ENCODE measurements around the gene REN. TPM values are rescaled to one million over a fixed set of nuclear protein-coding genes. Genes with fewer than 3 reads are reported as not detected.

Gene REN
- total and polyA plus RNA-seq, 2 donors (not counting 3 experiments of a cell fraction or from before 2014, with no cell fraction given) = 0.11 TPM; not detected in 1

DNA sequence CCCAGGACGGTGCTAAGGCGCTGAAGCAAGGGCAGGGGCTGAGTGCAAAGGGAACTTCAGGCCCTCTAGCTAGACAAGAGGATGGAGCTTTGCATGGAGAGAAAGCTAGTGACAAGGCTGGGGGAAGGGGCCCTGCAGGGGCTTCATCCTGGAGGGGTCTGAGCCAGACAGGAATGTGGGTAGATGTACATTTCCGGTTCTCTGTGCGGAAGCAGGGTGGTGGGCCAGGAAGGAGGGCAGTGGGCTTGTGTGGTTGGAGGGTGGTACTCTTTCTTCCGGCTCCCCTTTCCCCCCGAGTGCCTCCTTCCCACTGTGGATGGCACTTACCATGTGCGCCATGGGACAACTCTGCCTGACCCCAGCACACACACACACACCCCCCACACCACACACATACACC, 28.6 kb upstream of the REN start:
- Histone ChIP-seq H2AFZ (ENCODE audit: low read depth, low read length) (no peak overlapping the region), H3K27ac (ENCODE audit: insufficient read depth, low read depth, low read length) (no peak overlapping the region), H3K36me3 (ENCODE audit: control insufficient read depth in 2 of 2, extremely low read depth in 1 of 2, insufficient read depth in 2 of 2, low read length in 2 of 2) (no peaks in the 10 kb centered on the region), H3K9ac (replicated peaks; ENCODE audit: extremely low read depth, insufficient read depth, low read length) (no peak overlapping the region), H3K9me3 (replicated peaks; ENCODE audit: control insufficient read depth, insufficient read depth, low read length) (no peaks in the 10 kb centered on the region), H3K79me2 (ENCODE audit: control insufficient read depth, insufficient read depth, low read length) (no peaks in the 10 kb centered on the region), H4K20me1 (replicated peaks; ENCODE audit: control insufficient read depth, extremely low read depth, insufficient read depth, low read length) (no peaks in the 10 kb centered on the region), H3K4me3 (replicated peaks in 1 of 3; ENCODE audit: insufficient read depth in 1 of 3, low read depth in 1 of 3, low read length in 3 of 3) (no peak overlapping the region), H3K4me2 (ENCODE audit: insufficient read depth, low read length) (no peak overlapping the region), H3K9me1 (replicated peaks; ENCODE audit: control insufficient read depth, extremely low read depth, insufficient read depth, low read length) (no peaks in the 10 kb centered on the region), H3K4me1 (ENCODE audit: control insufficient read depth, extremely low read depth, insufficient read depth, low read length) (peaks cover 49% of the 10 kb centered on the region), H3K27me3 (ENCODE audit: control insufficient read depth in 2 of 2, insufficient read depth in 2 of 2, low read length in 2 of 2) (no peaks in the 10 kb centered on the region)
- dilution Hi-C loops (cut with MboI; ENCODE audit: extremely low pct_ligation_motif_present, low sequenced_read_pairs) (no loop called here), intact Hi-C loops (cut with micrococcal nuclease) (no loop called here)
- TF ChIP-seq, protein P1, sequence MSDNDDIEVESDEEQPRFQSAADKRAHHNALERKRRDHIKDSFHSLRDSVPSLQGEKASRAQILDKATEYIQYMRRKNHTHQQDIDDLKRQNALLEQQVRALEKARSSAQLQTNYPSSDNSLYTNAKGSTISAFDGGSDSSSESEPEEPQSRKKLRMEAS (IDR thresholded peaks at IDR 0.05; ENCODE audit: insufficient read depth, insufficient read length) = no peak
- TF ChIP-seq EZH2 (IDR thresholded peaks at IDR 0.05; ENCODE audit: borderline replicate concordance, low read depth, low read length, severe bottlenecking) (no peak), POLR2A (IDR thresholded peaks at IDR 0.05; ENCODE audit: low read depth, low read length) (no peak), JUN (IDR thresholded peaks at IDR 0.05; ENCODE audit: borderline replicate concordance, insufficient read depth, insufficient read length, low read depth) (no peak)
- no TSS peak for BruUV-seq (replicated peaks)
- POLR2A ChIA-PET = interaction anchor here (0.6 kb wide), 1 partner anchor 320 kb away, joined by 5 read pairs; no protein-coding TSS in a partner anchor
- CTCF ChIA-PET = interaction anchor here (1.7 kb wide), 1 partner anchor 12 kb away, joined by 8 read pairs; no protein-coding TSS in a partner anchor
- FAIRE-seq = no peak
- no peak for DNase-seq (ENCODE audit: low read depth, low spot score)

DNA sequence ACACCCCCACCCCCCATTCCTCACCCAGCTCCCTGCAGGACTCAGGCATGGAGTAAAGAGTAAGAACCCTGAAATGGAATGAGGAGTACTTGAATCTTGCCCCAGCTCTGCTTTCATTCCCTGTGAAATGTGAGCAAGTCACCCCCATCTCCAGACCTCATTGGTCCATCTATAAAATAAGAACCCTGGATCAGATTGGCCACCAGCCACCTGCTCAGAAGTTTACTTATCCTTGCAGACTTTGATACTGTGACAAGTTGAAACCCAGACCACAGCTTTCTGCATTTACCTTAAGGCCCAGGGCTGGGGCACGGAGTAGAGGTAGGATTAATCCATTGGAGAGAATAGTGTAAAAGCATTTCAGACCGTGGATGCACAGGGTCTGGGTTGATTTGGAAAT, 27.9 kb upstream of the REN start:
- Histone ChIP-seq H3K4me3 (replicated peaks in 1 of 3; ENCODE audit: insufficient read depth in 1 of 3, low read depth in 1 of 3, low read length in 3 of 3) (no peak overlapping the region), H2AFZ (ENCODE audit: low read depth, low read length) (no peak overlapping the region), H3K36me3 (ENCODE audit: control insufficient read depth in 2 of 2, extremely low read depth in 1 of 2, insufficient read depth in 2 of 2, low read length in 2 of 2) (no peaks in the 10 kb centered on the region), H3K4me1 (ENCODE audit: control insufficient read depth, extremely low read depth, insufficient read depth, low read length) (peaks cover 48% of the 10 kb centered on the region), H3K27me3 (ENCODE audit: control insufficient read depth in 2 of 2, insufficient read depth in 2 of 2, low read length in 2 of 2) (no peaks in the 10 kb centered on the region), H3K4me2 (ENCODE audit: insufficient read depth, low read length) (no peak overlapping the region), H3K9ac (replicated peaks; ENCODE audit: extremely low read depth, insufficient read depth, low read length) (no peak overlapping the region), H3K27ac (ENCODE audit: insufficient read depth, low read depth, low read length) (no peak overlapping the region), H3K9me1 (replicated peaks; ENCODE audit: control insufficient read depth, extremely low read depth, insufficient read depth, low read length) (no peaks in the 10 kb centered on the region), H4K20me1 (replicated peaks; ENCODE audit: control insufficient read depth, extremely low read depth, insufficient read depth, low read length) (no peaks in the 10 kb centered on the region), H3K9me3 (replicated peaks; ENCODE audit: control insufficient read depth, insufficient read depth, low read length) (no peaks in the 10 kb centered on the region), H3K79me2 (ENCODE audit: control insufficient read depth, insufficient read depth, low read length) (no peaks in the 10 kb centered on the region)
- CTCF ChIA-PET = interaction anchor here (1.7 kb wide), 1 partner anchor 12 kb away, joined by 8 read pairs; no protein-coding TSS in a partner anchor
- FAIRE-seq (peak; percentile 40), DNase-seq (ENCODE audit: low read depth, low spot score) (no peak)
- intact Hi-C loops (cut with micrococcal nuclease) (no loop called here), dilution Hi-C loops (cut with MboI; ENCODE audit: extremely low pct_ligation_motif_present, low sequenced_read_pairs) (no loop called here)
- BruUV-seq (replicated peaks) = no TSS peak
- TF ChIP-seq JUN (IDR thresholded peaks at IDR 0.05; ENCODE audit: borderline replicate concordance, insufficient read depth, insufficient read length, low read depth) (no peak), POLR2AphosphoS5 (IDR thresholded peaks at IDR 0.05; ENCODE audit: insufficient read depth, low read depth, low read length) (no peak), POLR2A (IDR thresholded peaks at IDR 0.05; ENCODE audit: low read depth, low read length) (no peak), EZH2 (IDR thresholded peaks at IDR 0.05; ENCODE audit: borderline replicate concordance, low read depth, low read length, severe bottlenecking) (no peak), GATA2 (IDR thresholded peaks at IDR 0.05; ENCODE audit: insufficient read depth, insufficient read length, low read depth, low read length) (no peak), MYC (IDR thresholded peaks at IDR 0.05; ENCODE audit: low read depth, low read length) (no peak), FOS (IDR thresholded peaks at IDR 0.05; ENCODE audit: borderline replicate concordance, insufficient read depth, low read length) (no peak)
- TF ChIP-seq, protein P2, sequence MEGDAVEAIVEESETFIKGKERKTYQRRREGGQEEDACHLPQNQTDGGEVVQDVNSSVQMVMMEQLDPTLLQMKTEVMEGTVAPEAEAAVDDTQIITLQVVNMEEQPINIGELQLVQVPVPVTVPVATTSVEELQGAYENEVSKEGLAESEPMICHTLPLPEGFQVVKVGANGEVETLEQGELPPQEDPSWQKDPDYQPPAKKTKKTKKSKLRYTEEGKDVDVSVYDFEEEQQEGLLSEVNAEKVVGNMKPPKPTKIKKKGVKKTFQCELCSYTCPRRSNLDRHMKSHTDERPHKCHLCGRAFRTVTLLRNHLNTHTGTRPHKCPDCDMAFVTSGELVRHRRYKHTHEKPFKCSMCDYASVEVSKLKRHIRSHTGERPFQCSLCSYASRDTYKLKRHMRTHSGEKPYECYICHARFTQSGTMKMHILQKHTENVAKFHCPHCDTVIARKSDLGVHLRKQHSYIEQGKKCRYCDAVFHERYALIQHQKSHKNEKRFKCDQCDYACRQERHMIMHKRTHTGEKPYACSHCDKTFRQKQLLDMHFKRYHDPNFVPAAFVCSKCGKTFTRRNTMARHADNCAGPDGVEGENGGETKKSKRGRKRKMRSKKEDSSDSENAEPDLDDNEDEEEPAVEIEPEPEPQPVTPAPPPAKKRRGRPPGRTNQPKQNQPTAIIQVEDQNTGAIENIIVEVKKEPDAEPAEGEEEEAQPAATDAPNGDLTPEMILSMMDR (IDR thresholded peaks at IDR 0.05; ENCODE audit: extremely low read depth in 1 of 2, insufficient read depth in 1 of 2, low read depth in 1 of 2, low read length in 2 of 2) = no peak
- TF ChIP-seq, protein P1 (IDR thresholded peaks at IDR 0.05; ENCODE audit: insufficient read depth, insufficient read length) = no peak
- POLR2A ChIA-PET = interaction anchor here (0.6 kb wide), 1 partner anchor 321 kb away, joined by 5 read pairs; no protein-coding TSS in a partner anchor

Data from endothelial cell of umbilical vein (primary cell).